SHP77 treated with DMSO at 0.1 percent for 48 hours (cell line): ENCODE measurements around the gene MAP4K4.

ENCODE experiments used
- DNase-seq: peaks from one replicate; lab custom pipeline; 2025; lab: John Stamatoyannopoulos, UW

The MAP4K4 gene

GRCh38 chr2:101841679-101842327 is 144.3 kb downstream of the MAP4K4 start:
- DNase-seq = no peak

DNA sequence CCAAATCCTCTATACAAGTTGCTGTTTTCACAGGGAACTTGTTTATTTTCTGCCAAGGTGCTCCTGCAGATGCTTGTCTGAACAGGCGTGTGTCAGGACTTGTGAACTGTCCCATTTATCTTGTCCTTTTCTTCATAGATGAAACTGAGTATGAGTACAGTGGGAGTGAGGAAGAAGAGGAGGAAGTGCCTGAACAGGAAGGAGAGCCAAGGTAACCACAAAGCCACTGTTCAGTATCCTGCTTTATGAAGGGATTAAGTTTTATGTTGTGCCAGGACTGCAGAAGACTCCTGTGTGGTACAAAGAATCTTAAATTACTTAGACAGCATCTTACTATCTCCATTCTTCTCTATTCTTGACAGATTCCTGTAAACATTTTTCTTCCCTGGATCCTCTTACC is 145.0 kb downstream of the MAP4K4 start:
- no peak for DNase-seq

- DNase-seq = no peak
Observed at GRCh38 chr2:101843048-101843447, 145.5 kb downstream of the MAP4K4 start.

DNA sequence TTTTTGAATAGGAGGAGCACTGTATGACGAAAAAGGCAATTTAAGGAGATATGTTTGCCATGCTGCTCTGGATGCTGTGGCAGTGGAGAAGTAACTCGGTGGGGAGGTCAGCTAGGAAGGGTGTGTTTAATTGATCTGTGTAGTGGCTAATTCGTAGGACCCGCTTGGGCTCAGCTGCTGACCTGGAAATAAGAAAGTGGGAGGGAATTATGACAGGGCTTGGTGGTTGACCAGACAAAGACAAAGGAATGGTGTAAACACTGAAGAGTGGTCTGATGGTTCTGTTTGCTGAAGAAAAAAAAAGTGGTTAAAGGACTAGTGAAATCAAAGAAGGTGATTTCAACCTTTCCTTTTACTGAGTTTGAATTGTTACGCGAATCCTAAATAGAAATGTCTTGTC is 146.0 kb downstream of the MAP4K4 start:
- DNase-seq = no peak

- no peak for DNase-seq
Observed at GRCh38 chr2:101844055-101844635, 146.6 kb downstream of the MAP4K4 start.

- no peak for DNase-seq
Observed at GRCh38 chr2:101846973-101847372, 149.5 kb downstream of the MAP4K4 start.

DNA sequence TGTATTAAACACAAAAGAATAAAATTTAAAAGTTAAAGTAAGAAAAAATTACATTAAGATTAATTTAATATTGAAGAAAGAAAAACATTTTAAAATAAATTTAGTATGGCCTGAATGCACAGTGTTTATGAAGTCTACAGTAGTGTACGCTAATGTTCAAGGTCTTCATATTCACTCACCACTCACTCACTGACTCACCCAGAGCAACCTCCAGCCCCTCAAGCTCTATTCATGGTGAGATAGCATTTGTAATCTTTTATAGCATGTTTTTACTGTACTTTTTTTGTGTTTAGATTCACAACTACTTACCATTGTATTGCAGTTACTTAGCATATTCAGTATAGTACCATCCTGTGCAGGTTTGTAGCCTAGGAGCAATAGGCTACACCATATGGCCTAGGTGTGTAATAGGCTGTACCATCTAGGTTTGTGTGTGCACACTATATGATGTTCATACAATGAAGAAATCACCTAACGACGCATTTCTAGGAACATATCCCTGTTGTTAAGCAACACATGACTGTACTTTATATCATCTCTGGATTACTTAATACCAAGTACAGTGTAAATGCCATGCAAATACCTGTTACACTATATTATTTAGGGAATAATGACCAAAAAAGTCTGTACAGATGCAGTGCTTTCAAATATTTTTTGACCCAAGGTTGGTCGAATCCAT is 150.3 kb downstream of the MAP4K4 start:
- no peak for DNase-seq

DNA sequence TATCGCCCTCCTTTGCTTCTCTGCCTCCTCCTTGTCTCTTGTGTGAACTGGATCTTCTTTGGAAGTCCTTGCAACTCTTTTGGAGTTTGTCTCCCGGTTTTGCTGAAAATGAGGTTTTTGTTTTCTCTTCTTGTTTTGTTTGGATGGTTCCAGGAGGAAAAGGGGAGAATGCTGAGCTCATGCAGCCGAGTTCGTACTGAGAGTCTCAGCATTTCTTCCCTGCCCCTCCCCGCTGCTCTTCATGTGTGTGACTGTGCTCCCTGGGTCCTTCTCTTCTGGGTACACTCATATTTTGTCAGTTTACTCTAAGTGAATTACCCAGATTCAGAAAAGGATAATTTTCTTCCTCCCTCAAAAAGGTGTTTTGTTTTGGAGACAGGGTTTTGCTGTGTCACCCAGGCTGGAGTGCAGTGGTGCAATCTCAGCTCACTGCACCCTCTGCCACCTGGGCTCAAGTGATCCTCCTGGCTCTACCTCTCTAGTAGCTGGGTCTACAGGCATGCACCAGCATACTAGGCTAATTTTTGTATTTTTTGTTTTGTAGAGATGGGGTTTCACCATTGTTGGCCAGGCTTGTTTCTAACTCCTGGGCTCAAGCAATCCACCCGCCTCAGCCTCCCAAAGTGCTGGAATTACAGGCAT is 151.4 kb downstream of the MAP4K4 start:
- no peak for DNase-seq

DNA sequence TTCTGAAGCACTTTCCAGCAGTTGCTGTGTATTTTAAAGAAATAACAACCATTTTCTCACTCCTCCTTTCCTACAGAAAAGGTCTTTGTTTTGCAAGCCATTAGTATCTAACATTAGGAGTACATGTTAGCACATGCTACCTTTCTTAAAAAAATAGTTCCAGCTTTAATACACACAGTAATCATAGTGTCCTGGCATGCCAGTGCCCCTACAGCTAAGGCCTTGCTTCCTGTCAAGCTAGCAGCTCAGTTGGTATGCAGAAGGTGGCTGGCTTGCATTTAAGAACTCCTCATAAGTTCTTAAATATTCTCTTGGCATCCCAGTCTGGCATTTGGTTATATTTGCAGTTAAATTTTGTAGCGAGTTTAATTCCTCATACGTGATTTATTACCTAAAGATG is 152.9 kb downstream of the MAP4K4 start:
- DNase-seq = no peak

- DNase-seq = no peak
Observed at GRCh38 chr2:101850991-101851390, 153.5 kb downstream of the MAP4K4 start.

- no peak for DNase-seq
Observed at GRCh38 chr2:101852824-101853223, 155.3 kb downstream of the MAP4K4 start.

DNA sequence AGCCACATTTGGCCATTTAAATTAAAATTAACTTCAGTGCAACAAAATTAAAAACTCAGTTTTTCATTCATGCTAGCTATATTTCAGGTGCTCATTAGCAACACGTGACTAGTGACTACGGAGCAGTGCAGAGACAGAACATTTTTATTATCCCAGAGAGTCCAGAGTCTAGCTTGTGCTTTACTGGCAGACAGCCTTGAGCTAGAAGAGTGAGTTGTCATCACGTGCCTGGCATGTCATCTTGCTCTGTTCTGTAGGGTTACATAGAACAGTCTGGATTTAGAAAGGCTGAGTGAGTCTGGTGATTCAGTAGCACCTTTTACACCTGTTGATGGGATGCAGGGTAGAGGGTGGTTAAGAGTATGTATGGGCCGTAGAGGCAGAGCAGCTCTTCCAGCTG is 157.4 kb downstream of the MAP4K4 start:
- no peak for DNase-seq

GRCh38 chr2:101855776-101856175 is 158.3 kb downstream of the MAP4K4 start:
- DNase-seq = no peak

GRCh38 chr2:101858246-101858645 is 160.7 kb downstream of the MAP4K4 start:
- DNase-seq = no peak

DNA sequence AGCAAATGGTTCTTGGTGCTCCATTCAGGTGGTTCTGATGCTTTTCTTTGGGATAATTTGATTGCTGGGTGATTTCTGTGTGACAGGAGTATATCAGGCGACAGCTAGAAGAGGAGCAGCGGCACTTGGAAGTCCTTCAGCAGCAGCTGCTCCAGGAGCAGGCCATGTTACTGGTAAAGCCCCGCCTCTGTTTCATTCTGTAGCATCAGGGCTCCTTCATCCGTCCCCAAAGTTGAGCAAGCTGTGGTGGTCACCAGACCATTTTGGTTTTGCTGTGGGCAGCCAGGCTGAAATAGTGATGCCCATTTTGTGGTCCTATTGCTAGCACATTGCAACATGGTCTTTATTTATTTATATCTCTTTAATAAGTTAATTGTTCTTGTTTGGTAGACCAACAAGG is 161.4 kb downstream of the MAP4K4 start:
- DNase-seq = no peak

DNA sequence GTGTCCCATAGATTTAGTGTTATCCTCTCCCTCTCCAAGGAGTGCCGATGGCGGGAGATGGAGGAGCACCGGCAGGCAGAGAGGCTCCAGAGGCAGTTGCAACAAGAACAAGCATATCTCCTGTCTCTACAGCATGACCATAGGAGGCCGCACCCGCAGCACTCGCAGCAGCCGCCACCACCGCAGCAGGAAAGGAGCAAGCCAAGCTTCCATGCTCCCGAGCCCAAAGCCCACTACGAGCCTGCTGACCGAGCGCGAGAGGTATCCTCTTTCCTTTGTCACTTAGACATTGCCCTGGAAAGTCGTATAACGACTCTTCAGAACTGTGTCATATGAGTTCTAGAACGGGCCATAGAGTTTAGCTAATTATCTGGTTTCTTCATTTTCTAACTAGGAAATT is 162.1 kb downstream of the MAP4K4 start:
- no peak for DNase-seq

DNA sequence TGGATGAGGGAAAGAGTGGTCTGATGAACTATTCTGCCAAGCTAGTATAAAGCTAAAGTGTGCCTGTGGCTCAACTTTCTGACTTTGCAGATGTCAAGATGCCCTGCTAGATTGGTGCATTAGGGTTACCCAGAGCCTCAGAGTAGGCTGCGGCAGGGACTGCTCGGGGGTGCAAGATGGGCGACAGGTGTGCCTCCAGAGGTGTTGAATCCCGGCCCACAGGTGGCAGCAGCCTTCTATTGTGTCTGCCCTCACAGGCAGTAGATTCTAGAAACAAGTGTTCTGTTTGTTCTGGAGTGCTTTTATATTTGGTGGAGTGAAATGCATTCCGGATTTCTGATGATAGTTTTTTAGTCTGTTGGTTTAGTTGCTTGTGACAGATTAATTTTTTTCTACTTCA is 162.7 kb downstream of the MAP4K4 start:
- no peak for DNase-seq

GRCh38 chr2:101860782-101861181 is 163.3 kb downstream of the MAP4K4 start:
- no peak for DNase-seq

- DNase-seq = no peak
Observed at GRCh38 chr2:101861382-101861781, 163.9 kb downstream of the MAP4K4 start.

DNA sequence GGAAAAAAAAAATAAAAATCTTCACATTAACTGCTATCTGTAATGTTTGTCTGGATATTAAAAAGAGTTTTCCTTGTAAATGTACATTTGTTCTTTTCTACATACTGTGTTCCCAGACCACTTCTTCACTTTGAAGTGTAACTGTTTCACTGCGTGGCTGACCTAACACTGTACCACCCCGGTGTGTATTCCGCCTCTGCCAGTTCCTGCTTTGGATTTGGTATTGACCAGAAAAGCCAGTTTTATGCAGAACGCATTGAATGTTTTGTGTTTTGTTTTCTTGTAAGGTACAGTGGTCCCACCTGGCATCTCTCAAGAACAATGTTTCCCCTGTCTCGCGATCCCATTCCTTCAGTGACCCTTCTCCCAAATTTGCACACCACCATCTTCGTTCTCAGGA is 166.0 kb downstream of the MAP4K4 start:
- DNase-seq = no peak

DNA sequence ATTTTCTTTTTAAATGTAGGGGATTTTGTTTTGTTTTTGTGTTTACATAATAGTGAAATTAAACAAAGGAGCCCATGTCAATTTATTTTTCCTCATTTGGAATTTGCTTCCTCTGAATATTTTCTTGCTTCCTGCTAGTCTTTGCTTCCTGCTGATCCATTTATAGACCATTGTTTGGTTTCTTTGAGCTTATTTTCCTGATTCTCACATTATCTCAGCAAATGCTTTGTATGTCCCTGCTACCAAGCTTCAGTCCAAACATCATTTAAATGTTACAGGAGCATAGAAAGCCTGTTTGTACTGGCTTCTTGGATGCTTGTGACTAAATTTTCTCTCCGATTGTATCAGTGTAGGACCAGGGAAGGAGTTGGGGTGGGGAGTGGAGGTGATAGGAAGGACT is 166.9 kb downstream of the MAP4K4 start:
- DNase-seq = no peak

GRCh38 chr2:101868525-101868924 is 171.0 kb downstream of the MAP4K4 start:
- no peak for DNase-seq

GRCh38 chr2:101869527-101869926 is 172.0 kb downstream of the MAP4K4 start:
- DNase-seq = no peak
